ENCODE results near the gene PPP3R2.

DNA sequence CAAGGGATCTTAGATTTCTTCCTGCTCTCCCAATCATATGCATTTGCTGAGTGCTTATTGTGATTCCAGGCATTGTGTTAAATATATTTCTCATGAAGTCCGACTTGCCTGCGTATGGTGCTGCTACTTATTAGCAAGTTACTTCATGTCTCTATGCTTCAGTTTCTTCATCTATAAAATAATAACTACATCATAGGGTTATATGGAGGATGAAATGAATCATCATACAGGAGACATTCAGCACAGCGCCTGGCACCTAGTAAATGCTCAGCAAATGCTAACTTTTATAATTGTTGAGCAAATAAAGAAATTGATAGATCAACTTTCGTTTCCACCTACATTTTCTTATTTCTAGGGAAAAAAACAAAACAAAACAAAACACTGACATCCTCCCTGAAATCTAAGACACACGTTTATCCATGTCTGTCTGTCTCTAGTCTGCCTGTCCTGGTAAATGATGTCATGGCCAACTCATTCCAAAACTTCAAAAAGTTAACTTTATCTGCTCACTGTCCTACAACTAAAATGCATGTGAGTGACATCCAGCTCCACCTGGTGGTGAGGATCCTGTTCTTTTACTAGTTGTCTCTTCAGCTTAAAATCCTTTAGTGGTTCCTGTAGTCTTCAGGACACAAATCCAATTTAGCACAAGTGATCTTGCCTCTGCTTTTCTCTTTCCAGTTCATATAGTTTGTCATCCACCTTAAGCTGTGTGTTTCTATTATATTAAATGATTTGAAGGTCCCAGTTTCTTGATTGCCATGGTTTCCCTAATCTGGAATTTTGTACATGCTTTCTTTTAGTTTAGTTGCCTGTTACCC is 27.7 kb downstream of the PPP3R2 start:
- TF ChIP-seq, protein P1, sequence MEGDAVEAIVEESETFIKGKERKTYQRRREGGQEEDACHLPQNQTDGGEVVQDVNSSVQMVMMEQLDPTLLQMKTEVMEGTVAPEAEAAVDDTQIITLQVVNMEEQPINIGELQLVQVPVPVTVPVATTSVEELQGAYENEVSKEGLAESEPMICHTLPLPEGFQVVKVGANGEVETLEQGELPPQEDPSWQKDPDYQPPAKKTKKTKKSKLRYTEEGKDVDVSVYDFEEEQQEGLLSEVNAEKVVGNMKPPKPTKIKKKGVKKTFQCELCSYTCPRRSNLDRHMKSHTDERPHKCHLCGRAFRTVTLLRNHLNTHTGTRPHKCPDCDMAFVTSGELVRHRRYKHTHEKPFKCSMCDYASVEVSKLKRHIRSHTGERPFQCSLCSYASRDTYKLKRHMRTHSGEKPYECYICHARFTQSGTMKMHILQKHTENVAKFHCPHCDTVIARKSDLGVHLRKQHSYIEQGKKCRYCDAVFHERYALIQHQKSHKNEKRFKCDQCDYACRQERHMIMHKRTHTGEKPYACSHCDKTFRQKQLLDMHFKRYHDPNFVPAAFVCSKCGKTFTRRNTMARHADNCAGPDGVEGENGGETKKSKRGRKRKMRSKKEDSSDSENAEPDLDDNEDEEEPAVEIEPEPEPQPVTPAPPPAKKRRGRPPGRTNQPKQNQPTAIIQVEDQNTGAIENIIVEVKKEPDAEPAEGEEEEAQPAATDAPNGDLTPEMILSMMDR (IDR thresholded peaks at IDR 0.05; ENCODE audit: borderline replicate concordance, extremely low read depth, low read length, poor library complexity, severe bottlenecking): peak; percentile 53
- TF ChIP-seq EZH2 (IDR thresholded peaks at IDR 0.05; ENCODE audit: borderline replicate concordance, low read depth, low read length, severe bottlenecking): no peak

Data from DND-41 (cell line).